SK-N-SH treated with all-trans-retinoic acid at 6 μM for 48 hours (cell line): ENCODE data around the gene TTC7B.

ENCODE experiments used
- BACH2 ChIP-seq: fragments of 250-450 bp; sonication (Bioruptor Pico); IDR thresholded peaks from 2 replicates; pipeline ENCODE4 v1.9.0; 2021; ENCODE audit warnings: mild to moderate bottlenecking, borderline replicate concordance
- CREB5 ChIP-seq: fragments of 250-450 bp; sonication (Bioruptor Pico); IDR thresholded peaks from 2 replicates; pipeline ENCODE4 v1.5.1; 2020; ENCODE audit warnings: low read depth, mild to moderate bottlenecking, moderate library complexity
- CSDC2 ChIP-seq: fragments of 250-450 bp; sonication (Bioruptor Pico); IDR thresholded peaks from 2 replicates; pipeline ENCODE4 v1.5.0; 2020; ENCODE audit warnings: mild to moderate bottlenecking, moderate library complexity
- ISL1 ChIP-seq: fragments of 250-450 bp; sonication (Bioruptor Pico); IDR thresholded peaks from 2 replicates; pipeline ENCODE4 v2.1.2; 2022; ENCODE audit warnings: mild to moderate bottlenecking, moderate library complexity
- PPARA ChIP-seq: fragments of 250-450 bp; sonication (Bioruptor Pico); IDR thresholded peaks from 2 replicates; pipeline ENCODE4 v1.5.0; 2020; ENCODE audit warnings: mild to moderate bottlenecking, borderline replicate concordance
- SNAI2 ChIP-seq: fragments of 250-450 bp; sonication (Bioruptor Pico); IDR thresholded peaks from 2 replicates; pipeline ENCODE4 v1.5.0; 2020; ENCODE audit warnings: mild to moderate bottlenecking, moderate library complexity
- TCF4 ChIP-seq: fragments of 250-450 bp; sonication (Bioruptor Pico); IDR thresholded peaks from 2 replicates; pipeline ENCODE4 v1.8.0; 2021; ENCODE audit warnings: mild to moderate bottlenecking, moderate library complexity, borderline replicate concordance
- ZFP3 ChIP-seq: fragments of 250-450 bp; sonication (Bioruptor Pico); IDR thresholded peaks from 2 replicates; pipeline ENCODE4 v1.5.0; 2020; ENCODE audit warnings: mild to moderate bottlenecking, moderate library complexity
- ZFP30 ChIP-seq: fragments of 450-650 bp; formaldehyde crosslinking; IDR thresholded peaks from 2 replicates; pipeline ENCODE4 v1.5.0; 2022; ENCODE audit warnings: mild to moderate bottlenecking, moderate library complexity
- ZNF565 ChIP-seq: fragments of 450-650 bp; formaldehyde crosslinking; conservative IDR thresholded peaks from 2 replicates; pipeline ENCODE4 v1.5.0; 2020; ENCODE audit warnings: low read depth, mild to moderate bottlenecking, moderate library complexity
- ZNF70 ChIP-seq: fragments of 450-650 bp; formaldehyde crosslinking; IDR thresholded peaks from 2 replicates; pipeline ENCODE4 v1.5.0; 2020; ENCODE audit warnings: mild to moderate bottlenecking, moderate library complexity
- ZNF8 ChIP-seq: fragments of 450-650 bp; formaldehyde crosslinking; IDR thresholded peaks from 2 replicates; pipeline ENCODE4 v1.5.0; 2020; ENCODE audit warnings: mild to moderate bottlenecking, moderate library complexity
- TF ChIP-seq, protein P1 (sequence below): fragments of 250-450 bp; sonication (Bioruptor Pico); IDR thresholded peaks from 2 replicates; pipeline ENCODE4 v1.8.0; 2020; ENCODE audit warnings: mild to moderate bottlenecking, moderate library complexity, borderline replicate concordance

DNA sequence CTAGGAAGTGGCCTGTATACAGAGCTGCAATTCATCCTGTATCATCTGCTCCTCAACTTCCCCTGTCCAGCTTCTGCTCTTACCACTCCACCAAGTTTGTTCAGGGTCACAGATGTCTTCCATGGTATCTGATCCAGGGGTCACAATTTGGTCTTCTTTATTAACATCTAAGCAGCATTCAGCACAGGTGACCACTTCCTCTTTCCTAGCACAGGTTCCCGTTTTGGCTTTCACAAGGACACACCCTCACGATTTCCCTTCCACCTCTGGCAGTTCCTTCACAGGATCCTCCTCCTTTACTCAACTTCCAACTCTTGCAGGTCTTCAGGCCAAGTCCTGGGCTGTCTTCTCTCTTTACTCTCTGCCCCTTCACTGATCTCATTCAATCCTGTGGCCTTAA, 93.6 kb downstream of the TTC7B start:
- TF ChIP-seq TCF4 (no peak), ZFP30 (CRISPR knock-in tag) (no peak), CREB5 (CRISPR knock-in tag) (no peak), CSDC2 (CRISPR knock-in tag) (no peak), ZFP3 (no peak), ZNF70 (no peak), BACH2 (CRISPR knock-in tag) (no peak), PPARA (CRISPR knock-in tag) (no peak), ZNF565 (CRISPR knock-in tag) (no peak), SNAI2 (CRISPR knock-in tag) (no peak), ZNF8 (no peak), ISL1 (CRISPR knock-in tag) (no peak)
- TF ChIP-seq, protein P1, sequence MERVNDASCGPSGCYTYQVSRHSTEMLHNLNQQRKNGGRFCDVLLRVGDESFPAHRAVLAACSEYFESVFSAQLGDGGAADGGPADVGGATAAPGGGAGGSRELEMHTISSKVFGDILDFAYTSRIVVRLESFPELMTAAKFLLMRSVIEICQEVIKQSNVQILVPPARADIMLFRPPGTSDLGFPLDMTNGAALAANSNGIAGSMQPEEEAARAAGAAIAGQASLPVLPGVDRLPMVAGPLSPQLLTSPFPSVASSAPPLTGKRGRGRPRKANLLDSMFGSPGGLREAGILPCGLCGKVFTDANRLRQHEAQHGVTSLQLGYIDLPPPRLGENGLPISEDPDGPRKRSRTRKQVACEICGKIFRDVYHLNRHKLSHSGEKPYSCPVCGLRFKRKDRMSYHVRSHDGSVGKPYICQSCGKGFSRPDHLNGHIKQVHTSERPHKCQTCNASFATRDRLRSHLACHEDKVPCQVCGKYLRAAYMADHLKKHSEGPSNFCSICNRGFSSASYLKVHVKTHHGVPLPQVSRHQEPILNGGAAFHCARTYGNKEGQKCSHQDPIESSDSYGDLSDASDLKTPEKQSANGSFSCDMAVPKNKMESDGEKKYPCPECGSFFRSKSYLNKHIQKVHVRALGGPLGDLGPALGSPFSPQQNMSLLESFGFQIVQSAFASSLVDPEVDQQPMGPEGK: no peak
